Sigmoid colon (tissue), 4 donors: ENCODE data around the gene PFKFB1.

Experiments
- CTCF ChIP-seq, 4 experiments: fragments of 450-650 bp in 3 of 4; fragments of 200-600 bp in 1 of 4; IDR thresholded peaks; one replicate each; pipeline ENCODE4 v1.5.1; 2016 to 2019; ENCODE audit warnings: antibody characterized with exemption in 4 of 4, mild to moderate bottlenecking in 3 of 4, moderate library complexity in 2 of 4
- POLR2AphosphoS5 ChIP-seq, 4 donors: sonication (generic); formaldehyde crosslinking; IDR thresholded peaks; one replicate each; pipeline ENCODE4 v1.6.1; 2017; ENCODE audit warnings: antibody characterized with exemption in 4 of 4

GRCh38 chrX:55004231-55004630 lies 10.2 kb upstream of the PFKFB1 start:
- no peak for TF ChIP-seq CTCF (IDR thresholded peaks at IDR 0.05)
- TF ChIP-seq POLR2AphosphoS5 (IDR thresholded peaks at IDR 0.05): no peak
